Measurements from ENCODE around the gene MESP1. TPM values are rescaled to one million over a fixed set of nuclear protein-coding genes. Genes with fewer than 3 reads are reported as not detected.

MESP1 gene
- polyA plus RNA-seq, 1 donor from 2014 or later: 4.8 TPM

GRCh38 chr15:89714775-89715174 lies 36.3 kb downstream of the MESP1 start:
- Histone ChIP-seq H3K9me2 (ENCODE audit: insufficient read depth, low read length) (no peaks in the 10 kb centered on the region), H3K36me3 (ENCODE audit: insufficient read depth, low read length) (no peaks in the 10 kb centered on the region), H3K9ac (ENCODE audit: low read length) (no peak overlapping the region), H3K9me3 (ENCODE audit: low read length) (no peaks in the 10 kb centered on the region), H2AFZ (ENCODE audit: low read depth, low read length) (no peak overlapping the region), H3K27me3 (ENCODE audit: insufficient read depth, low read depth, low read length) (no peaks in the 10 kb centered on the region), H4K20me1 (ENCODE audit: insufficient read depth) (no peaks in the 10 kb centered on the region), H3K4me3 (ENCODE audit: low read length) (no peak overlapping the region), H3K27ac (ENCODE audit: low read length) (no peak overlapping the region), H3F3A (ENCODE audit: insufficient read depth, low read length, poor library complexity, severe bottlenecking) (no peaks in the 10 kb centered on the region), H3K4me2 (ENCODE audit: low read length) (no peak overlapping the region), H3K79me2 (replicated peaks; ENCODE audit: insufficient read depth, low read length) (no peaks in the 10 kb centered on the region)
- TF ChIP-seq REST (IDR thresholded peaks at IDR 0.05; ENCODE audit: borderline replicate concordance): no peak
- no peak for TF ChIP-seq CTCF (IDR thresholded peaks at IDR 0.05; ENCODE audit: poor library complexity, severe bottlenecking)
- no peak for TF ChIP-seq POLR2AphosphoS5 (IDR thresholded peaks at IDR 0.05)
- no peak for TF ChIP-seq MXI1 (conservative IDR thresholded peaks at IDR 0.05; ENCODE audit: poor library complexity, severe bottlenecking)
- TF ChIP-seq TAF1 (IDR thresholded peaks at IDR 0.05; ENCODE audit: low read depth): no peak
- no peak for TF ChIP-seq SMC3 (conservative IDR thresholded peaks at IDR 0.05; ENCODE audit: poor library complexity)
- TF ChIP-seq EP300 (conservative IDR thresholded peaks at IDR 0.05; ENCODE audit: poor library complexity, severe bottlenecking): no peak
- no peak for TF ChIP-seq RAD21 (conservative IDR thresholded peaks at IDR 0.05)
- TF ChIP-seq EZH2 (IDR thresholded peaks at IDR 0.05; ENCODE audit: borderline replicate concordance, insufficient read depth, low read length, poor library complexity, severe bottlenecking): no peak

DNA sequence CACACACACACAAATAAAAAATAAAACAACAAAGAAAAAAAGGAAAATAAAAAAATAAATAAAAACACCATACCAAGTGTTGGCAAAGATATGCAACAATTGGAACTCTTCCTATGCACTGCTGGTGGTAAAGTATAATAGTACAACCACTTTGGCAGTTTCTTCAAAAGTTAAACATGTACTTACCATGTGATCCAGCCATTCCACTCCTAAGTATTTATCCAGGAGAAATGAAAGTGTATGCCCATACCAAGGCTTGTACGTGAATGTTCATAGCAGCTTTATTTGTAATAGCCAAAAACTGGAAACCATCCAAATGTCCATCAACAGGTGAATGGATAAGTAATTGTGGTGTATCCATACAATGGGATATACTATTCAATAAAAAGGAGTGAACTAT lies 43.5 kb downstream of the MESP1 start:
- Histone ChIP-seq H3K4me3 (ENCODE audit: low read length) (no peak overlapping the region), H3K4me2 (ENCODE audit: low read length) (no peak overlapping the region), H4K20me1 (ENCODE audit: insufficient read depth) (no peaks in the 10 kb centered on the region), H3K9ac (ENCODE audit: low read length) (no peak overlapping the region), H3K9me2 (ENCODE audit: insufficient read depth, low read length) (no peaks in the 10 kb centered on the region), H3F3A (ENCODE audit: insufficient read depth, low read length, poor library complexity, severe bottlenecking) (no peaks in the 10 kb centered on the region), H3K9me3 (ENCODE audit: low read length) (no peaks in the 10 kb centered on the region), H3K79me2 (replicated peaks; ENCODE audit: insufficient read depth, low read length) (no peaks in the 10 kb centered on the region), H3K36me3 (ENCODE audit: insufficient read depth, low read length) (no peaks in the 10 kb centered on the region), H3K27ac (ENCODE audit: low read length) (no peak overlapping the region), H3K27me3 (ENCODE audit: insufficient read depth, low read depth, low read length) (no peaks in the 10 kb centered on the region), H2AFZ (ENCODE audit: low read depth, low read length) (no peak overlapping the region)
- TF ChIP-seq RAD21 (conservative IDR thresholded peaks at IDR 0.05) (no peak), TAF1 (IDR thresholded peaks at IDR 0.05; ENCODE audit: low read depth) (no peak), EP300 (conservative IDR thresholded peaks at IDR 0.05; ENCODE audit: poor library complexity, severe bottlenecking) (no peak), REST (IDR thresholded peaks at IDR 0.05; ENCODE audit: borderline replicate concordance) (no peak), POLR2AphosphoS5 (IDR thresholded peaks at IDR 0.05) (no peak), MXI1 (conservative IDR thresholded peaks at IDR 0.05; ENCODE audit: poor library complexity, severe bottlenecking) (no peak), EZH2 (IDR thresholded peaks at IDR 0.05; ENCODE audit: borderline replicate concordance, insufficient read depth, low read length, poor library complexity, severe bottlenecking) (no peak), SMC3 (conservative IDR thresholded peaks at IDR 0.05; ENCODE audit: poor library complexity) (no peak), CTCF (IDR thresholded peaks at IDR 0.05; ENCODE audit: poor library complexity, severe bottlenecking) (no peak)

Measured in neural cell (in vitro differentiated cells).